ENCODE data around the gene SIRT3. TPM values are rescaled to one million over a fixed set of nuclear protein-coding genes. Genes with fewer than 3 reads are reported as not detected.

SIRT3 gene
- total and polyA plus RNA-seq, 2 of the 13 experiments (the other 11 are each of a cell fraction or from before 2014, with no cell fraction given): 15.1 to 18.2 TPM

GRCh38 chr11:208181-208916 lies 27.8 kb downstream of the SIRT3 start (continued):
- TF ChIP-seq ZNF468 (CRISPR knock-in tag; IDR thresholded peaks at IDR 0.05) (no peak), ZC3H4 (CRISPR knock-in tag; IDR thresholded peaks at IDR 0.05; ENCODE audit: borderline replicate concordance) (no peak), ZNF672 (CRISPR knock-in tag; IDR thresholded peaks at IDR 0.05) (no peak), SKI (IDR thresholded peaks at IDR 0.05; ENCODE audit: partially characterized antibody) (peak; percentile 44), MZF1 (CRISPR knock-in tag; IDR thresholded peaks at IDR 0.05; ENCODE audit: borderline replicate concordance) (no peak), PHB2 (IDR thresholded peaks at IDR 0.05; ENCODE audit: partially characterized antibody) (no peak), LCORL (IDR thresholded peaks at IDR 0.05) (no peak), LCORL (CRISPR knock-in tag; IDR thresholded peaks at IDR 0.05) (peak; percentile 12; the same call in 1 of the 2 replicates), ZNF407 (CRISPR knock-in tag; IDR thresholded peaks at IDR 0.05; ENCODE audit: not compliant biosample characterization) (no peak), SKIL (CRISPR knock-in tag; IDR thresholded peaks at IDR 0.05; ENCODE audit: borderline replicate concordance) (no peak), ARID5B (CRISPR knock-in tag; IDR thresholded peaks at IDR 0.05) (no peak), ZFP37 (CRISPR knock-in tag; IDR thresholded peaks at IDR 0.05; ENCODE audit: borderline replicate concordance) (no peak), NR3C1 (CRISPR knock-in tag; IDR thresholded peaks at IDR 0.05) (no peak), GABPA (IDR thresholded peaks at IDR 0.05; ENCODE audit: low read depth, low read length) (no peak), GABPA (CRISPR knock-in tag; IDR thresholded peaks at IDR 0.05; ENCODE audit: low read depth) (peak; percentile 53; the same call in 1 of the 2 replicates), ZC3H13 (CRISPR knock-in tag; IDR thresholded peaks at IDR 0.05) (peak; percentile 99)
